Measurements from ENCODE around the gene TPGS2. TPM values are rescaled to one million over a fixed set of nuclear protein-coding genes. Genes with fewer than 3 reads are reported as not detected.

The TPGS2 gene
- total RNA-seq, 4 donors from 2014 or later = 53.7 to 130 (median 95.6) TPM

DNA sequence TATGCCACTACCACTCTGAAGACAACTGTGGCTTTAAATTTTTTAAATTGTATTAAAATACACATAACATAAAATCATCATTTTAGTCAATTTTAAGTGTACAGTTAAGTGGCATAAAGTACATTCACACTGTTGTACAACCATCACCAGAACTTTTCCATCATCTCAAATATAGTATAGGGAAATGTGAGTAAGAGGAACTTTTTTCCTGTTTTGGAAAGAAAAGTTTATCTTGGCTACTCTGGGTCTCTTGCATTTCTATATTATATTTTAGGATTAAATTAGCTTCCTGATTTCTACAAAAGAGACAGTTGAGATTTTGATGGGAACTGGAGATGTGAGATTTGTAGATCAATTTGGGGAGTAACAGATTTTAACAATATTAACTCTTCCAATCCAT lies 3.3 kb downstream of the TPGS2 start:
- intact Hi-C loops (cut with DNase I; ENCODE audit: low total_unique reads) = no loop called here
- peaks cover 9 to 21% (median 14%) of the 10 kb centered on the region in 4 donors for H3K4me1 ChIP-seq
- no peaks in the 10 kb centered on the region for H3K9me3 ChIP-seq
- TF ChIP-seq EP300 (IDR thresholded peaks at IDR 0.05; ENCODE audit: low read depth) = no peak
- TF ChIP-seq POLR2A (IDR thresholded peaks at IDR 0.05) = no peak
- no peak for TF ChIP-seq CTCF (IDR thresholded peaks at IDR 0.05)
- no peak for TF ChIP-seq POLR2AphosphoS5 (IDR thresholded peaks at IDR 0.05)
- H3K27me3 ChIP-seq = no peaks in the 10 kb centered on the region
- no peaks in the 10 kb centered on the region for H3K36me3 ChIP-seq
- H3K4me3 ChIP-seq = no peak overlapping the region
- in situ Hi-C loops (cut with MboI; ENCODE audit: low pct_ligation_motif_present in 1 of 4, low pct_unique_long_range_greater_than_20kb in 1 of 4, low sequenced_read_pairs in 3 of 4) = no loop called here
- DNase-seq = no peak
- no peak overlapping the region for H3K27ac ChIP-seq

- TF ChIP-seq CTCF (IDR thresholded peaks at IDR 0.05) (no peak), POLR2A (IDR thresholded peaks at IDR 0.05) (no peak), EP300 (IDR thresholded peaks at IDR 0.05; ENCODE audit: low read depth) (no peak), POLR2AphosphoS5 (IDR thresholded peaks at IDR 0.05) (no peak)
- Histone ChIP-seq H3K27me3 (no peaks in the 10 kb centered on the region), H3K4me3 (no peak overlapping the region), H3K4me1 (no peaks in the 10 kb centered on the region), H3K27ac (no peak overlapping the region), H3K9me3 (no peaks in the 10 kb centered on the region), H3K36me3 (peaks cover 0 to 13% (median 0%) of the 10 kb centered on the region in 4 donors)
- in situ Hi-C loops (cut with MboI; ENCODE audit: low pct_ligation_motif_present in 1 of 4, low pct_unique_long_range_greater_than_20kb in 1 of 4, low sequenced_read_pairs in 3 of 4) = no loop called here
- DNase-seq = no peak
- intact Hi-C loops (cut with DNase I; ENCODE audit: low total_unique reads) = no loop called here
- WGBS, 2 donors (ENCODE audit: low coverage in 1 of 2) = 93 to 96% methylated on average over 4 of the region's 4 CpGs
Observed at GRCh38 chr18:36821681-36822080, 7.1 kb downstream of the TPGS2 start.

- peaks cover 0 to 13% (median 0%) of the 10 kb centered on the region in 4 donors for H3K36me3 ChIP-seq
- H3K9me3 ChIP-seq = no peaks in the 10 kb centered on the region
- no peak overlapping the region for H3K4me3 ChIP-seq
- no peaks in the 10 kb centered on the region for H3K27me3 ChIP-seq
- intact Hi-C loops (cut with DNase I; ENCODE audit: low total_unique reads) (no loop called here), in situ Hi-C loops (cut with MboI; ENCODE audit: low pct_ligation_motif_present in 1 of 4, low pct_unique_long_range_greater_than_20kb in 1 of 4, low sequenced_read_pairs in 3 of 4) (no loop called here)
- DNase-seq = no peak
- TF ChIP-seq POLR2A (IDR thresholded peaks at IDR 0.05) = no peak
- no peak for TF ChIP-seq EP300 (IDR thresholded peaks at IDR 0.05; ENCODE audit: low read depth)
- TF ChIP-seq CTCF (IDR thresholded peaks at IDR 0.05) = no peak
- TF ChIP-seq POLR2AphosphoS5 (IDR thresholded peaks at IDR 0.05) = no peak
- H3K27ac ChIP-seq = no peak overlapping the region
- H3K4me1 ChIP-seq = no peaks in the 10 kb centered on the region
Observed at GRCh38 chr18:36819621-36820020, 9.2 kb downstream of the TPGS2 start.

- WGBS, 2 donors (ENCODE audit: low coverage in 1 of 2) = 95 to 97% methylated on average over 3 of the region's 3 CpGs
- Histone ChIP-seq H3K4me3 (no peak overlapping the region), H3K27me3 (no peaks in the 10 kb centered on the region), H3K9me3 (no peaks in the 10 kb centered on the region), H3K27ac (no peak overlapping the region), H3K4me1 (no peaks in the 10 kb centered on the region), H3K36me3 (peaks cover 0 to 13% (median 0%) of the 10 kb centered on the region in 4 donors)
- in situ Hi-C loops (cut with MboI; ENCODE audit: low pct_ligation_motif_present in 1 of 4, low pct_unique_long_range_greater_than_20kb in 1 of 4, low sequenced_read_pairs in 3 of 4) = no loop called here
- intact Hi-C loops (cut with DNase I; ENCODE audit: low total_unique reads) = no loop called here
- DNase-seq = no peak
- no peak for TF ChIP-seq POLR2AphosphoS5 (IDR thresholded peaks at IDR 0.05)
- no peak for TF ChIP-seq EP300 (IDR thresholded peaks at IDR 0.05; ENCODE audit: low read depth)
- TF ChIP-seq POLR2A (IDR thresholded peaks at IDR 0.05) = no peak
- TF ChIP-seq CTCF (IDR thresholded peaks at IDR 0.05) = no peak
Observed at GRCh38 chr18:36818652-36819051, 10.2 kb downstream of the TPGS2 start.
